RWPE1 (cell line): ENCODE measurements around the gene RAPSN.

ENCODE experiments used
- CTCF ChIA-PET: fragments of 350-600 bp; sonication (Branson Sonifier 250); formaldehyde crosslinking; extraction: SDS; loops from one replicate; lab custom pipeline; 2021; lab: Yijun Ruan, JAX
- POLR2A ChIA-PET: fragments of 400-600 bp; formaldehyde crosslinking; extraction: SDS; loops from one replicate; lab custom pipeline; 2020; ENCODE audit warnings: antibody characterized with exemption; ENCODE audit not compliant: low non-redundant PET; lab: Yijun Ruan, JAX
- DNase-seq: peaks from one replicate; pipeline ENCODE4 v3.0.0; 2012; ENCODE audit warnings: low spot score
- H3K27ac ChIP-seq: fragments of 450-650 bp; 2 replicates; pipeline ENCODE4 v1.5.1; 2017
- CTCF ChIP-seq: fragments of 450-650 bp; conservative IDR thresholded peaks from 2 replicates; pipeline ENCODE4 v1.5.1; 2017; ENCODE audit warnings: low read depth, mild to moderate bottlenecking

RAPSN gene

GRCh38 chr11:47446833-47447232 lies 2.1 kb downstream of the RAPSN start:
- POLR2A ChIA-PET, result no interaction called here
- CTCF ChIA-PET, result no interaction called here
- DNase-seq, result no peak
- no peak overlapping the region for H3K27ac ChIP-seq
- TF ChIP-seq CTCF, result no peak

- no peak overlapping the region for H3K27ac ChIP-seq
- no peak for DNase-seq
- ChIA-PET CTCF (interaction anchor here (0.6 to 0.7 kb wide), 4 partner anchors 9 to 1617 kb away, joined by 3 to 4 read pairs (median 4); no protein-coding TSS in a partner anchor), POLR2A (no interaction called here)
- TF ChIP-seq CTCF, result no peak
These were observed 3.1 kb downstream of the RAPSN start for GRCh38 chr11:47445840-47446239.

GRCh38 chr11:47443817-47444216 lies 5.1 kb downstream of the RAPSN start:
- POLR2A ChIA-PET, result no interaction called here
- DNase-seq, result no peak
- CTCF ChIA-PET, result interaction anchor here (0.8 kb wide), 1 partner anchor 9 kb away, joined by 3 read pairs; no protein-coding TSS in a partner anchor
- TF ChIP-seq CTCF, result no peak
- no peak overlapping the region for H3K27ac ChIP-seq

GRCh38 chr11:47443028-47443700 lies 5.8 kb downstream of the RAPSN start:
- TF ChIP-seq CTCF, result no peak
- ChIA-PET POLR2A (interaction anchor here (0.9 kb wide), 1 partner anchor 12 kb away, joined by 4 read pairs; no protein-coding TSS in a partner anchor), CTCF (interaction anchor here (0.8 kb wide), 2 partner anchors 10 to 475 kb away, joined by 3 read pairs; no protein-coding TSS in a partner anchor)
- DNase-seq, result no peak
- H3K27ac ChIP-seq, result no peak overlapping the region

- POLR2A ChIA-PET, result interaction anchor here (0.9 kb wide), 1 partner anchor 12 kb away, joined by 4 read pairs; no protein-coding TSS in a partner anchor
- CTCF ChIA-PET, result interaction anchor here (0.8 kb wide), 1 partner anchor 475 kb away, joined by 3 read pairs; no protein-coding TSS in a partner anchor
These were observed 6.4 kb downstream of the RAPSN start for GRCh38 chr11:47442514-47442913.

GRCh38 chr11:47441421-47441820 lies 7.5 kb downstream of the RAPSN start:
- POLR2A ChIA-PET, result no interaction called here
- TF ChIP-seq CTCF, result no peak
- no peak for DNase-seq
- H3K27ac ChIP-seq, result no peak overlapping the region
- CTCF ChIA-PET, result interaction anchor here (0.6 kb wide), 1 partner anchor 132 kb away, joined by 5 read pairs; no protein-coding TSS in a partner anchor

More at GRCh38 chr11:47442514-47442913, 6.4 kb downstream of the RAPSN start:
- no peak overlapping the region for H3K27ac ChIP-seq
- no peak for DNase-seq
- TF ChIP-seq CTCF, result no peak
